H1 (cell line): ENCODE measurements around the gene SLC1A6. TPM values are rescaled to one million over a fixed set of nuclear protein-coding genes. Genes with fewer than 3 reads are reported as not detected.

Experiments
- CTCF ChIA-PET: fragments of 300-600 bp; sonication (Branson Sonifier 250); formaldehyde crosslinking; loops from one replicate; lab custom pipeline; 2021; ENCODE audit not compliant: partially characterized antibody; lab: Charles Lee
- POLR2A ChIA-PET: fragments of 300-600 bp; sonication (Branson Sonifier 250); formaldehyde crosslinking; loops from one replicate; lab custom pipeline; 2021; ENCODE audit warnings: inconsistent platforms; ENCODE audit not compliant: partially characterized antibody; lab: Charles Lee
- DNase-seq, 2 experiments: peaks; one replicate each; pipeline versions ENCODE4 v3.0.0 to v3.0.0-alpha.2; 2010 to 2022; ENCODE audit warnings: low spot score in 2 of 2, low read depth in 1 of 2, mixed read lengths in 1 of 2
- FAIRE-seq: peaks from 2 replicates; lab custom pipeline; 2011; peaks lifted over from hg19 to GRCh38; lab: Jason Lieb, UNC
- H2AFZ ChIP-seq: 2 replicates; pipeline ENCODE4 v1.8.1; 2012; ENCODE audit warnings: low read length, inconsistent platforms
- H2AK5ac ChIP-seq: 2 replicates; pipeline ENCODE4 v1.6.1; 2013; ENCODE audit warnings: low read depth, low read length
- H2BK120ac ChIP-seq: replicated peaks from 2 replicates; pipeline ENCODE3; 2013; ENCODE audit warnings: low read depth, low read length, inconsistent platforms
- H2BK12ac ChIP-seq: 2 replicates; pipeline ENCODE4 v1.6.1; 2013; ENCODE audit warnings: low read depth, low read length
- H2BK15ac ChIP-seq: 2 replicates; pipeline ENCODE4 v1.6.1; 2013; ENCODE audit warnings: low read length
- H2BK20ac ChIP-seq: 2 replicates; pipeline ENCODE4 v1.6.1; 2013; ENCODE audit warnings: low read length
- H2BK5ac ChIP-seq: 2 replicates; pipeline ENCODE4 v1.6.1; 2013; ENCODE audit warnings: low read depth, low read length
- H3K14ac ChIP-seq: 2 replicates; pipeline ENCODE4 v1.6.1; 2013; ENCODE audit warnings: inconsistent platforms; ENCODE audit not compliant: insufficient read length
- H3K18ac ChIP-seq: 2 replicates; pipeline ENCODE4 v1.6.1; 2013; ENCODE audit warnings: low read length; ENCODE audit errors: extremely low read depth
- H3K23ac ChIP-seq: 2 replicates; pipeline ENCODE4 v1.6.1; 2013; ENCODE audit warnings: inconsistent platforms; ENCODE audit not compliant: insufficient read length
- H3K23me2 ChIP-seq: 2 replicates; pipeline ENCODE4 v1.6.1; 2013; ENCODE audit warnings: low read depth, low read length
- H3K27ac ChIP-seq: 2 replicates; pipeline ENCODE4 v1.6.1; 2011; ENCODE audit warnings: low read depth, low read length, inconsistent platforms
- H3K27me3 ChIP-seq, 4 experiments: replicated peaks in 1 of 4; 1 replicate in 1 of 4; 2 replicates in 3 of 4; pipeline versions ENCODE4 v1.6.1 to v1.8.1; 2011 to 2013; ENCODE audit warnings: low read length in 3 of 4, mild to moderate bottlenecking in 3 of 4, inconsistent platforms in 2 of 4, mixed read lengths in 2 of 4, moderate library complexity in 1 of 4; ENCODE audit not compliant: control insufficient read depth in 3 of 4, insufficient read depth in 3 of 4; ENCODE audit errors: extremely low read depth in 1 of 4
- H3K36me3 ChIP-seq, 4 experiments: 2 replicates each; pipeline versions ENCODE4 v1.6.1 to v1.8.1; 2011 to 2013; ENCODE audit warnings: mild to moderate bottlenecking in 4 of 4, low read length in 3 of 4, moderate library complexity in 2 of 4, control low read depth in 1 of 4, inconsistent platforms in 1 of 4; ENCODE audit not compliant: insufficient read depth in 4 of 4, control insufficient read depth in 2 of 4
- H3K4ac ChIP-seq: replicated peaks from 2 replicates; pipeline ENCODE3; 2013; ENCODE audit warnings: low read length, low read depth, mixed read lengths, inconsistent platforms; ENCODE audit not compliant: insufficient read length
- H3K4me1 ChIP-seq, 4 experiments: replicated peaks in 1 of 4; 1 replicate in 1 of 4; 2 replicates in 3 of 4; pipeline versions ENCODE4 v1.6.1 to v1.8.1; 2011 to 2013; ENCODE audit warnings: low read length in 3 of 4, inconsistent platforms in 2 of 4, mixed read lengths in 1 of 4; ENCODE audit not compliant: insufficient read depth in 4 of 4, control insufficient read depth in 3 of 4
- H3K4me2 ChIP-seq, 2 experiments: 2 replicates each; pipeline versions ENCODE4 v1.6.1 to v1.8.1; 2011 to 2013; ENCODE audit warnings: low read depth in 2 of 2, low read length in 2 of 2, control low read depth in 1 of 2, inconsistent platforms in 1 of 2, mild to moderate bottlenecking in 1 of 2; ENCODE audit not compliant: insufficient read depth in 1 of 2
- H3K4me3 ChIP-seq, 4 experiments: fragments of 200-600, 300-600 bp in 1 of 4; sonication (generic), shearing (Covaris generic), sonication (Bioruptor Twin) in 1 of 4; 2 replicates each; pipeline versions ENCODE4 v1.5.1 to v1.8.1; 2011 to 2016; ENCODE audit warnings: low read length in 4 of 4, low read depth in 3 of 4, control low read depth in 2 of 4, inconsistent platforms in 2 of 4, mild to moderate bottlenecking in 2 of 4, mixed read lengths in 1 of 4, moderate library complexity in 1 of 4; ENCODE audit not compliant: insufficient read depth in 2 of 4; ENCODE audit errors: extremely low read depth in 1 of 4
- H3K56ac ChIP-seq: replicated peaks from 2 replicates; pipeline ENCODE3; 2013; ENCODE audit warnings: low read depth, mild to moderate bottlenecking, mixed read lengths, low read length, inconsistent platforms; ENCODE audit not compliant: insufficient read length
- H3K79me1 ChIP-seq: 2 replicates; pipeline ENCODE4 v1.6.1; 2013; ENCODE audit warnings: low read depth, low read length, control low read depth
- H3K79me2 ChIP-seq, 2 experiments: 2 replicates each; pipeline versions ENCODE4 v1.6.1 to v1.8.1; 2012 to 2013; ENCODE audit warnings: low read length in 2 of 2, mild to moderate bottlenecking in 2 of 2, inconsistent platforms in 1 of 2; ENCODE audit not compliant: insufficient read depth in 2 of 2, control insufficient read depth in 1 of 2
- H3K9ac ChIP-seq, 4 experiments: replicated peaks in 1 of 4; 1 replicate in 1 of 4; 2 replicates in 3 of 4; pipeline versions ENCODE4 v1.6.1 to v1.8.1; 2011 to 2013; ENCODE audit warnings: low read depth in 3 of 4, low read length in 3 of 4, control low read depth in 2 of 4, mild to moderate bottlenecking in 2 of 4, moderate library complexity in 2 of 4, inconsistent platforms in 1 of 4; ENCODE audit errors: extremely low read depth in 1 of 4
- H3K9me3 ChIP-seq, 2 experiments: 2 replicates each; pipeline versions ENCODE4 v1.6.1 to v1.8.1; 2012 to 2013; ENCODE audit warnings: mild to moderate bottlenecking in 2 of 2, moderate library complexity in 2 of 2, control low read depth in 1 of 2, inconsistent platforms in 1 of 2, low read depth in 1 of 2, low read length in 1 of 2, mixed read lengths in 1 of 2; ENCODE audit not compliant: insufficient read depth in 2 of 2
- H4K20me1 ChIP-seq, 2 experiments: replicated peaks in 1 of 2; 2 replicates each; pipeline versions ENCODE3 to v1.8.1; 2011 to 2013; ENCODE audit warnings: inconsistent platforms in 2 of 2, low read length in 2 of 2, mild to moderate bottlenecking in 1 of 2; ENCODE audit not compliant: insufficient read depth in 2 of 2, control insufficient read depth in 1 of 2
- H4K5ac ChIP-seq: 2 replicates; pipeline ENCODE4 v1.6.1; 2013; ENCODE audit warnings: low read length, low read depth, mixed read lengths, inconsistent platforms; ENCODE audit not compliant: insufficient read length
- H4K8ac ChIP-seq: 2 replicates; pipeline ENCODE4 v1.8.0; 2013; ENCODE audit warnings: mild to moderate bottlenecking, moderate library complexity, low read length, inconsistent platforms; ENCODE audit not compliant: insufficient read depth; ENCODE audit errors: extremely low read depth
- H4K91ac ChIP-seq: replicated peaks from 2 replicates; pipeline ENCODE3; 2013; ENCODE audit warnings: low read length, mixed read lengths, inconsistent platforms; ENCODE audit not compliant: insufficient read length
- CBX5 ChIP-seq: fragments of 300-800, 300-1000 bp; sonication (generic); IDR thresholded peaks from 2 replicates; pipeline ENCODE4 v1.7.1; 2016; ENCODE audit warnings: antibody characterized with exemption, low read length, low read depth
- KDM5A ChIP-seq: fragments of 200-600 bp; IDR thresholded peaks from 2 replicates; pipeline ENCODE4 v1.7.1; 2012; ENCODE audit warnings: mild to moderate bottlenecking, low read length, inconsistent platforms, mixed read lengths
- WGBS, 2 experiments: shearing (Covaris generic) in 1 of 2; methylation state at CpG; one replicate each; pipeline versions ENCODE4 v1.1.6 to v1.1.7; 2013 to 2015; ENCODE audit warnings: low lambda C conversion rate in 2 of 2, mixed read lengths in 2 of 2, inconsistent platforms in 1 of 2, low coverage in 1 of 2, missing lambda C conversion rate in 1 of 2; ENCODE audit not compliant: insufficient replicate concordance in 2 of 2, insufficient coverage in 1 of 2, insufficient read length in 1 of 2; ENCODE audit errors: extremely low coverage in 1 of 2, missing lambda C conversion rate in 1 of 2; 5-methylcytosine and 5-hydroxymethylcytosine counted together
- polyA plus RNA-seq, 7 experiments: library from polyadenylated mRNA; depleted of rRNA in 3 of 7; stranded (reverse) in 5 of 7; unstranded in 2 of 7; fragments of >200 nt in 5 of 7; fragments of 200-250 nt in 2 of 7; gene quantifications; 1 replicate in 5 of 7; 2 replicates in 1 of 7; 4 replicates in 1 of 7; pipeline versions ENCODE4 v1.2.1 to v1.2.3, GENCODE V29; 2011 to 2013; ENCODE audit warnings: missing spikeins in 2 of 7, mixed read lengths in 2 of 7
- total RNA-seq: library from RNA; stranded (reverse); fragmentation: NEBNext Ultra II Directional; extraction: Animal tissue kit (Norgen Biotek cat#: 25700); gene quantifications from 2 replicates; pipeline ENCODE4 v1.2.1, GENCODE V29; 2021

The SLC1A6 gene
- total and polyA plus RNA-seq, 2 of the 8 experiments (the other 6 are each of a cell fraction or from before 2014, with no cell fraction given), result 14.0 to 26.6 TPM

DNA sequence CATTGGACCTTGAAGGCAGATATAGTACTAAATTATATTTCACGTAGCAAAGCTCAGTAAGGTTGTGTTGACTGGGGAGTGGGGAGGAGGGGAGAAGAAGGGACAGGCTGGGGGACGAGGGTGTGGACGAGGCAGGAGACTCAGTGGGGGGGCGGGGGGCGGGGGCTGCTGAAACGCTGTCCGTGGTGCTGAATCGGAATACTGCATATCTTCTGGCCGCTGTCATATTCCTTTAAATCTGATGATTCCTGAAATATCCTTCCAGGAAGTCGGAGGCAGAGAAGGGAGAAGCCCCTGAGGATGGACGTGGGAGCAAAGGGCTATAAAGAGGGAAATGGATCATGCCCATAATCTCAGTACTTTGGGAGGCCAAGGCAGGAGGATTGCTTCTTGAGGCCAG, 34.9 kb upstream of the SLC1A6 start:
- WGBS, 2 experiments, result 47% methylated on average over 3 of the region's 11 CpGs; no CpG with 5 or more reads in 1 of the 2 experiments
- ChIA-PET POLR2A (no interaction called here), CTCF (no interaction called here)
- peaks cover 0 to 4% of the 10 kb centered on the region in 2 experiments for H4K20me1 ChIP-seq
- no peak overlapping the region for H2AK5ac ChIP-seq
- H3K4ac ChIP-seq, result no peak overlapping the region
- no peak overlapping the region for H2BK5ac ChIP-seq
- H3K9me3 ChIP-seq, result peaks cover 0 to 6% of the 10 kb centered on the region in 2 experiments; a peak in 1 of 4 replicates
- H3K27me3 ChIP-seq, result peaks cover 0 to 27% (median 14%) of the 10 kb centered on the region in 4 experiments; a peak in 6 of 7 replicates
- H3K36me3 ChIP-seq, result no peaks in the 10 kb centered on the region
- peaks cover 8% of the 10 kb centered on the region for H3K23me2 ChIP-seq
- no peak overlapping the region for H3K56ac ChIP-seq
- FAIRE-seq (no peak), DNase-seq (no peak)
- no peak overlapping the region for H4K91ac ChIP-seq
- H3K79me2 ChIP-seq, result no peaks in the 10 kb centered on the region
- H2BK12ac ChIP-seq, result no peak overlapping the region
- H4K8ac ChIP-seq, result no peak overlapping the region
- H3K79me1 ChIP-seq, result no peaks in the 10 kb centered on the region
- no peak overlapping the region for H3K4me2 ChIP-seq
- no peak overlapping the region for H3K27ac ChIP-seq
- H3K4me1 ChIP-seq, result peaks cover 0 to 3% (median 0%) of the 10 kb centered on the region in 4 experiments; a peak in 1 of 7 replicates
- H2AFZ ChIP-seq, result no peak overlapping the region
- no peak overlapping the region for H2BK120ac ChIP-seq
- no peak overlapping the region for H2BK20ac ChIP-seq
- no peak overlapping the region for H3K18ac ChIP-seq
- H3K4me3 ChIP-seq, result no peak overlapping the region
- no peak overlapping the region for H3K14ac ChIP-seq
- H4K5ac ChIP-seq, result no peak overlapping the region
- no peak overlapping the region for H2BK15ac ChIP-seq
- no peak overlapping the region for H3K9ac ChIP-seq
- TF ChIP-seq CBX5, result no peak
- TF ChIP-seq KDM5A, result no peak
- no peak overlapping the region for H3K23ac ChIP-seq
